ENCODE data around the gene FXYD3. TPM values are rescaled to one million over a fixed set of nuclear protein-coding genes. Genes with fewer than 3 reads are reported as not detected.

FXYD3 gene
- total RNA-seq, 4 donors from 2014 or later = 1.2 to 38.8 (median 4.2) TPM

DNA sequence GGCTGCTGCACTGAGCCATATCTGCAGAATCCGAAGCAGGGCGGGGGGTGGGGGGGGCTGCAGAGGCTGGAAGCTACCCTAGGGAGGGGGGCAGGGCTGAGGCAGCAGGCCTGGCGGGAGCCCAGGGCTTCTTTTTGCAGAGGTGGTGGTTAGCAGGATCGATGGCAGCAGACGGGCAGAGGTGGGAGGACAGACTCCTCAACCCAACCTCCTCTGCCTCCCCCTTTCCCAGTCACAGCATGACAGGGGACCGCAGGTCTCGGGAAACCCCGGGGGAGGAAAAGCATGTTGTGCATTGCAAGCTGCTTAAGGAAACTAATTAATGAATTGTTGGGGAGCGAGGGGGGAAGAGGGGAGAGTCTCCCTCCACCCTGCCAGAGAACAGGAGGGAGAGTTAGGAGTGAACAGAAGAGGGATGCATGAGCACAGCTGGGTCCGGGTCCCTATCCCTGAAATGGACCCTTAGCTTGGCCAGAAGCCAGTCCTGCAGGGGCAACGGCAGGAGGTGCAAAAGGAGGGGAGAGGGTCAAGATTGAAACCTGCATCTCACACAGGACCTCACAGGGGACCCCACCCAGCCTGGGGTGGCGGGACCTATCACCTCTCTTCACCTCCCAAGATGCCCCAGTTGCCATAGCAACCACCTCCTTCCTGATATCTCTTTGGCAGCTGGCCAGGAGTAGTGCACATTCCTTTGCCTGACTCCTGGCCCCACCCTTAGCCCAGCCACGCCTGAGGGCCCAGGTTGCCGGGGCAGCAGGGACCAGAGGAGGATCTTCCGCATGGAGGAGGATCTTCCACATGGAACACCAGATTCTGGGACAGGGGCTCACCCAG lies 29.2 kb downstream of the FXYD3 start:
- 0 to 36% methylated on average over 2 to 4 of the region's 15 CpGs for WGBS, 2 donors (ENCODE audit: low coverage in 1 of 2)

DNA sequence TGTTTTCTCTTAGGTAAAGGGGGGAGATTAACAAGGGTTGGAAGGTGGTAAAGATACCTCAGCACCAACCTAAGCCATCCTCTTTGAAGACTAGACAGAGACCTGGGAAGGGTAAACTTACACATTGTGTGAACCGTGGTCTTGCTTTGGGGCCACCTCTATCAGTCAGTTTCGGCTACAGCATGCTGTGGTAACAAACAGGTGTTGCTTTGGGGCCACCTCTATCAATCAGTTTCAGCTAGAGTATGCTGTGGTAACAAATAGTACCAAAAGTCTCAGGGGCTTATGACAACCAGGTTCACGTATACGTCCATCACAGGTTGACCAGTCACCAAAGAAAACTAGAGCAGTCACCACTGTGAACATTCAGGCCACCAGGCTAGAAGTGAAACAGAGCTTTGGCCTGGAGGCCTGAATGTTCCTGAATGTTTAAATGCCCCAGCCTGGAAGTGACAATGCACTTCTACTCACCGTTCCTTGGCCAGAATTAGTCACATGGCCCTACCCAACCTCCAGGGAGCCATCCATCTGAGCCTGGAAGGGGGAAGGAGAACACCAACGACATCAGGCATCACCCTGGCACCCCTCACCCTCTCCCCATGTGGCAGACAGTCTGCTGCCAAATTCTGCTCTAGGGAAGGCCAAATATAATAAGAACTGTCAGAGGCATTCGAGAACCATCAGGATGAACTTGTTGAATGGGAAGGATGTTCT lies 31.3 kb downstream of the FXYD3 start:
- TF ChIP-seq CTCF (IDR thresholded peaks at IDR 0.05) = no peak
- no peak for TF ChIP-seq POLR2AphosphoS5 (IDR thresholded peaks at IDR 0.05)
- no peak for TF ChIP-seq EP300 (IDR thresholded peaks at IDR 0.05)
- no peak for TF ChIP-seq POLR2A (IDR thresholded peaks at IDR 0.05)
- peaks cover 44% of the 10 kb centered on the region for H3K27me3 ChIP-seq
- peaks cover 0 to 3% of the 10 kb centered on the region in 2 donors for H3K36me3 ChIP-seq
- no peaks in the 10 kb centered on the region for H3K9me3 ChIP-seq
- WGBS, 2 donors (ENCODE audit: low coverage in 1 of 2) = 72 to 93% methylated on average over 3 to 6 of the region's 7 CpGs
- no peak overlapping the region for H3K4me3 ChIP-seq
- ATAC-seq = no peak
- H3K4me1 ChIP-seq = peaks cover 0 to 20% (median 15%) of the 10 kb centered on the region in 3 donors
- H3K27ac ChIP-seq = no peak overlapping the region

More for the DNA sequence above, 29.2 kb downstream of the FXYD3 start:
- H3K27ac ChIP-seq = no peak overlapping the region
- H3K9me3 ChIP-seq = no peaks in the 10 kb centered on the region
- peaks cover 0 to 39% (median 21%) of the 10 kb centered on the region in 3 donors for H3K4me1 ChIP-seq
- TF ChIP-seq POLR2AphosphoS5 (IDR thresholded peaks at IDR 0.05) (no peak), EP300 (IDR thresholded peaks at IDR 0.05) (no peak), CTCF (IDR thresholded peaks at IDR 0.05) (no peak), POLR2A (IDR thresholded peaks at IDR 0.05) (no peak)
- ATAC-seq = no peak
- peaks cover 42% of the 10 kb centered on the region for H3K27me3 ChIP-seq
- peaks cover 0 to 3% of the 10 kb centered on the region in 2 donors for H3K36me3 ChIP-seq
- H3K4me3 ChIP-seq = no peak overlapping the region

DNA sequence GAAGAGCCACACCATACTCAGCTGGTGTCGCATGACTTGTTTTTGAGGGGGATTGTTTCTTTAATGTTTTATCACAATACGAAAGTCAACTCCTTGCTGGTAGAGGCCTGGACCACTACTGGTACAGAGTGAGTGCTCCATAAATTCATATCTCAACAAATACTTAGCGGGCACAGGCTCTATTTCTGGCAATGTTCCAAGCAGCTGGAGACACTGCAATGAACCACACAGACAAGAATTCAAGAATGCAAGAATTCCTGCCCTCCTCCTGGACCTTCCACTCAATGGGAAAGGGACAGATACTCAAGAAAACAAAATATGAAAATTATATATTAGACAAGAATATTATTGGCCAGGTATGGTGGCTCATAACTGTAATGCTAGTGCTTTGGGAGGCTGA lies 33.8 kb downstream of the FXYD3 start:
- Histone ChIP-seq H3K36me3 (no peaks in the 10 kb centered on the region), H3K27ac (no peak overlapping the region), H3K27me3 (peaks cover 47% of the 10 kb centered on the region), H3K4me3 (no peak overlapping the region), H3K9me3 (no peaks in the 10 kb centered on the region), H3K4me1 (peaks cover 0 to 20% (median 8%) of the 10 kb centered on the region in 3 donors)
- TF ChIP-seq CTCF (IDR thresholded peaks at IDR 0.05) = no peak
- no peak for TF ChIP-seq POLR2AphosphoS5 (IDR thresholded peaks at IDR 0.05)
- TF ChIP-seq EP300 (IDR thresholded peaks at IDR 0.05) = no peak
- no peak for TF ChIP-seq POLR2A (IDR thresholded peaks at IDR 0.05)
- WGBS, 2 donors (ENCODE audit: low coverage in 1 of 2) = 74 to 83% methylated on average over 3 of the region's 3 CpGs
- no peak for ATAC-seq

- no peak for ATAC-seq
- 33 to 61% methylated on average over 1 to 2 of the region's 2 CpGs for WGBS, 2 donors (ENCODE audit: low coverage in 1 of 2)
- Histone ChIP-seq H3K4me3 (no peak overlapping the region), H3K36me3 (no peaks in the 10 kb centered on the region), H3K27me3 (peaks cover 57% of the 10 kb centered on the region), H3K4me1 (peaks cover 0 to 30% (median 8%) of the 10 kb centered on the region in 3 donors), H3K9me3 (no peaks in the 10 kb centered on the region), H3K27ac (no peak overlapping the region)
- TF ChIP-seq POLR2AphosphoS5 (IDR thresholded peaks at IDR 0.05) (no peak), CTCF (IDR thresholded peaks at IDR 0.05) (no peak), POLR2A (IDR thresholded peaks at IDR 0.05) (no peak)
These were observed 34.8 kb downstream of the FXYD3 start for GRCh38 chr19:35150445-35150844.

Measured in gastroesophageal sphincter (tissue), 4 donors.